Testis (tissue), 5 donors: ENCODE data around the gene ADAM21. TPM values are rescaled to one million over a fixed set of nuclear protein-coding genes. Genes with fewer than 3 reads are reported as not detected.
"Not testable (repeated sequence)": the region's sequence is repeated elsewhere in the genome, so short reads cannot be mapped to it uniquely, and the experiment has no call there.

Source experiments
- DNase-seq: peaks from one replicate; pipeline ENCODE4 v3.0.0-alpha.2; 2019
- H3K27ac ChIP-seq, 2 donors: fragments of 200-600 bp; sonication (generic); one replicate each; pipeline ENCODE4 v1.5.1; 2019
- H3K27me3 ChIP-seq: fragments of 200-600 bp; sonication (generic); one replicate; pipeline ENCODE4 v1.5.1; 2019
- H3K36me3 ChIP-seq: fragments of 200-600 bp; sonication (generic); one replicate; pipeline ENCODE4 v1.5.1; 2017; ENCODE audit warnings: low read depth; ENCODE audit errors: missing control alignments
- H3K4me1 ChIP-seq: fragments of 200-600 bp; sonication (generic); one replicate; pipeline ENCODE4 v1.5.1; 2019
- H3K4me3 ChIP-seq, 2 donors: fragments of 200-600 bp; sonication (generic); one replicate each; pipeline ENCODE4 v1.5.1; 2017 to 2019
- H3K9me3 ChIP-seq: fragments of 200-600 bp; sonication (generic); one replicate; pipeline ENCODE4 v1.5.1; 2017
- CTCF ChIP-seq, 3 experiments: fragments of 450-650 bp in 2 of 3; fragments of 200-600 bp in 1 of 3; sonication (generic) in 1 of 3; IDR thresholded peaks; one replicate each; pipeline ENCODE4 v1.5.1; 2016 to 2019; ENCODE audit warnings: antibody characterized with exemption in 3 of 3, mild to moderate bottlenecking in 2 of 3, moderate library complexity in 1 of 3
- POLR2A ChIP-seq: fragments of 450-650 bp; IDR thresholded peaks from one replicate; pipeline ENCODE4 v1.6.1; 2017; ENCODE audit warnings: antibody characterized with exemption, mild to moderate bottlenecking, moderate library complexity
- WGBS, 2 donors: methylation state at CpG; one replicate each; pipeline ENCODE4 v1.1.5; 2018; 5-methylcytosine and 5-hydroxymethylcytosine counted together
- intact Hi-C: fragments of 100-400 bp; cut with DNase I; formaldehyde crosslinking; loops from one replicate; pipeline ENCODE4 v1.15.1; 2023; ENCODE audit warnings: low total_unique reads
- long read RNA-seq, 2 donors: transcript quantifications; one replicate each; lab custom pipeline, GENCODE V29; 2026
- polyA plus RNA-seq: library from polyadenylated mRNA; stranded (reverse); fragments of 350-450 nt; fragmentation: Illumina TruSeq; extraction: RNeasy Lipid Tissue Mini Kit (QIAGEN cat#74804); gene quantifications from one replicate; pipeline ENCODE4 v1.2.3, GENCODE V29; 2014; ENCODE audit warnings: low read depth, low replicate concordance; ENCODE audit not compliant: insufficient read depth
- total RNA-seq, 2 donors: library from RNA; depleted of rRNA; stranded (reverse); fragments of >200 nt; gene quantifications; one replicate each; pipeline ENCODE4 v1.2.3, GENCODE V29; 2016

The ADAM21 gene
- total RNA-seq (10 to 100 TPM in 1 of 2 donors, 1 to 10 TPM in 1; 4.6 to 13.7 TPM), polyA plus RNA-seq (15.6 TPM)
- long read RNA-seq, donor 1, result 0 reads
- long read RNA-seq, donor 2, result 0 reads

GRCh38 chr14:70451874-70452273 is at the start of gene ADAM21:
ADAM21 (plus strand) TSS chr14:70452174; CDS start chr14:70457500, 5,326 bp downstream.
- DNase-seq, result no peak

GRCh38 chr14:70403335-70403734 is 48.6 kb upstream of the ADAM21 start:
- DNase-seq, H3K27me3 ChIP-seq, intact Hi-C loops, H3K36me3 ChIP-seq, H3K9me3 ChIP-seq, H3K4me3 ChIP-seq, H3K27ac ChIP-seq, H3K4me1 ChIP-seq: not testable (repeated sequence)
- 63 to 66% methylated on average over 4 of the region's 4 CpGs for whole genome bisulfite sequencing, 2 donors

More at GRCh38 chr14:70451874-70452273, at the start of gene ADAM21:
- intact Hi-C loops, result no loop called here
- TF ChIP-seq CTCF (IDR thresholded peaks at IDR 0.05), result no peak
- TF ChIP-seq POLR2A, result no peak
- Histone ChIP-seq H3K36me3 (no peaks in the 10 kb centered on the region), H3K27me3 (no peaks in the 10 kb centered on the region), H3K4me3 (no peak within 1 kb of the TSS), H3K9me3 (no peaks in the 10 kb centered on the region), H3K27ac (no peak within 1 kb of the TSS), H3K4me1 (no peaks in the 10 kb centered on the region)
- 88 to 96% methylated on average over 1 of the region's 1 CpG for WGBS, 2 donors

- H3K27ac ChIP-seq, H3K9me3 ChIP-seq, intact Hi-C loops, H3K36me3 ChIP-seq, DNase-seq, H3K27me3 ChIP-seq, H3K4me3 ChIP-seq, H3K4me1 ChIP-seq: not testable (repeated sequence)
- 79 to 83% methylated on average over 4 of the region's 4 CpGs for WGBS, 2 donors
These were observed 45.8 kb upstream of the ADAM21 start for GRCh38 chr14:70406216-70406615.

GRCh38 chr14:70407621-70408020 is 44.4 kb upstream of the ADAM21 start:
- no peaks in the 10 kb centered on the region for H3K4me1 ChIP-seq
- H3K4me3 ChIP-seq, result no peak overlapping the region
- DNase-seq, result no peak
- intact Hi-C loops, result no loop called here
- no peaks in the 10 kb centered on the region for H3K9me3 ChIP-seq
- TF ChIP-seq CTCF (IDR thresholded peaks at IDR 0.05) (no peak), POLR2A (no peak)
- H3K27ac ChIP-seq, result no peak overlapping the region
- 83 to 90% methylated on average over 4 of the region's 4 CpGs for WGBS, 2 donors
- no peaks in the 10 kb centered on the region for H3K36me3 ChIP-seq
- H3K27me3 ChIP-seq, result no peaks in the 10 kb centered on the region

GRCh38 chr14:70415788-70416187 is 36.2 kb upstream of the ADAM21 start:
- intact Hi-C loops, result no loop called here
- no peak overlapping the region for H3K4me3 ChIP-seq
- H3K27ac ChIP-seq, result no peak overlapping the region
- H3K36me3 ChIP-seq, result no peaks in the 10 kb centered on the region
- H3K9me3 ChIP-seq, result no peaks in the 10 kb centered on the region
- 26 to 58% methylated on average over 2 of the region's 2 CpGs for WGBS, 2 donors
- no peak for TF ChIP-seq POLR2A
- TF ChIP-seq CTCF (IDR thresholded peaks at IDR 0.05), result no peak
- no peak for DNase-seq
- H3K27me3 ChIP-seq, result no peaks in the 10 kb centered on the region
- peaks cover 7% of the 10 kb centered on the region for H3K4me1 ChIP-seq

GRCh38 chr14:70416338-70416724 is 35.6 kb upstream of the ADAM21 start:
- Histone ChIP-seq H3K27ac (peak overlapping the region in 1 of 2 donors; percentile 54), H3K27me3 (no peaks in the 10 kb centered on the region), H3K4me1 (peaks cover 7% of the 10 kb centered on the region), H3K4me3 (peak overlapping the region; percentile 75 to 84), H3K36me3 (no peaks in the 10 kb centered on the region), H3K9me3 (no peaks in the 10 kb centered on the region)
- TF ChIP-seq CTCF (IDR thresholded peaks at IDR 0.05) (no peak), POLR2A (no peak)
- DNase-seq, result no peak
- 2 to 3% methylated on average over 9 of the region's 9 CpGs for WGBS, 2 donors
- intact Hi-C loops, result no loop called here
